Measurements from ENCODE around the gene GPR63. TPM values are rescaled to one million over a fixed set of nuclear protein-coding genes. Genes with fewer than 3 reads are reported as not detected.

GPR63 gene
- total and polyA plus RNA-seq, 2 of the 4 experiments (the other 2 are of a cell fraction) = 0.36 to 0.44 TPM

- Histone ChIP-seq H4K8ac (ENCODE audit: low read depth in 2 of 2, low read length in 2 of 2) (no peak overlapping the region), H2AK9ac (replicated peaks; ENCODE audit: low read depth, low read length, poor library complexity) (no peak overlapping the region), H4K5ac (ENCODE audit: low read depth, low read length) (no peak overlapping the region), H3K4me3 (ENCODE audit: insufficient read depth, low read depth, low read length) (no peak overlapping the region), H3K27me3 (ENCODE audit: control insufficient read depth, insufficient read depth, low read length) (no peaks in the 10 kb centered on the region; the same call in 1 of the 2 replicates), H3K4me1 (ENCODE audit: control insufficient read depth, insufficient read depth, low read length) (no peaks in the 10 kb centered on the region), H2BK15ac (ENCODE audit: low read depth, low read length) (no peak overlapping the region), H4K20me1 (ENCODE audit: insufficient read depth, low read length) (no peaks in the 10 kb centered on the region), H3K79me1 (ENCODE audit: low read depth in 1 of 2, low read length in 2 of 2) (no peaks in the 10 kb centered on the region), H4K91ac (ENCODE audit: insufficient read depth, low read depth, low read length) (no peak overlapping the region), H3K9me3 (ENCODE audit: control insufficient read depth, insufficient read depth, low read length) (no peaks in the 10 kb centered on the region), H3K23ac (ENCODE audit: low read depth, low read length) (no peak overlapping the region), H3K4me2 (ENCODE audit: low read depth, low read length) (no peak overlapping the region), H2BK5ac (ENCODE audit: low read depth, low read length, poor library complexity, severe bottlenecking) (no peak overlapping the region), H3K36me3 (ENCODE audit: control insufficient read depth, insufficient read depth, low read length) (no peaks in the 10 kb centered on the region), H2BK20ac (ENCODE audit: low read depth, low read length) (no peak overlapping the region), H3K14ac (replicated peaks; ENCODE audit: low read depth, low read length) (no peak overlapping the region), H2BK120ac (ENCODE audit: low read depth, low read length) (no peak overlapping the region), H2AK5ac (ENCODE audit: low read depth, low read length) (no peak overlapping the region), H3K56ac (ENCODE audit: extremely low read depth, insufficient read depth, low read length) (no peak overlapping the region), H3K9ac (ENCODE audit: low read depth, low read length) (no peak overlapping the region), H3K4ac (ENCODE audit: low read depth, low read length) (no peak overlapping the region), H3K18ac (ENCODE audit: low read depth, low read length) (no peak overlapping the region), H3K9me1 (ENCODE audit: insufficient read depth, low read length) (no peaks in the 10 kb centered on the region), H3K27ac (ENCODE audit: insufficient read depth, low read length) (no peak overlapping the region), H2AFZ (replicated peaks; ENCODE audit: low read length, poor library complexity) (no peak overlapping the region)
- ChIA-PET POLR2A (ENCODE audit: unreplicated experiment) (no interaction called here), CTCF (no interaction called here)
- ATAC-seq (ENCODE audit: low read depth) (no peak), DNase-seq (no peak)
- no TSS peak for BruUV-seq (replicated peaks)
- TF ChIP-seq CTCF (conservative IDR thresholded peaks at IDR 0.05; ENCODE audit: low read depth, low read length) = no peak
- no peak for TF ChIP-seq CEBPB (IDR thresholded peaks at IDR 0.05; ENCODE audit: low read depth, low read length)
- no peak for TF ChIP-seq SMC3 (IDR thresholded peaks at IDR 0.05; ENCODE audit: low read depth, low read length)
- TF ChIP-seq FOS (IDR thresholded peaks at IDR 0.05; ENCODE audit: low read depth, low read length) = no peak
- no peak for TF ChIP-seq MAZ (IDR thresholded peaks at IDR 0.05; ENCODE audit: borderline replicate concordance, low read depth, low read length)
- no peak for TF ChIP-seq CHD1 (IDR thresholded peaks at IDR 0.05; ENCODE audit: low read depth, low read length)
- TF ChIP-seq USF2 (IDR thresholded peaks at IDR 0.05; ENCODE audit: low read depth, low read length) = no peak
- in situ Hi-C loops (cut with MboI; ENCODE audit: low sequenced_read_pairs) (no loop called here), dilution Hi-C loops (cut with HindIII; ENCODE audit: low sequenced_read_pairs, unreplicated experiment) (no loop called here), intact Hi-C loops (cut with micrococcal nuclease) (no loop called here)
- WGBS, 2 experiments (ENCODE audit: extremely low coverage in 2 of 2, insufficient read length in 1 of 2) = no CpG with 5 or more reads among the region's 3 CpGs
Measured at GRCh38 chr6:96784650-96785049, 52.6 kb downstream of the GPR63 start.
